H54 (cell line): ENCODE results near the gene NUAK1.

Source experiments
- DNase-seq: peaks from one replicate; pipeline ENCODE4 v3.0.0; 2011; ENCODE audit warnings: low spot score, mixed read lengths; ENCODE audit not compliant: insufficient read length
- FAIRE-seq: peaks from 3 replicates; lab custom pipeline; 2011; peaks lifted over from hg19 to GRCh38; lab: Jason Lieb, UNC
- POLR2A ChIP-seq: IDR thresholded peaks from 2 replicates; pipeline ENCODE4 v1.6.1; 2011; ENCODE audit warnings: low read depth, mild to moderate bottlenecking, low read length

The NUAK1 gene

GRCh38 chr12:106034316-106034715, 104.4 kb downstream of the NUAK1 start:
- no peak for DNase-seq
- FAIRE-seq, result no peak
- TF ChIP-seq POLR2A, result no peak

DNA sequence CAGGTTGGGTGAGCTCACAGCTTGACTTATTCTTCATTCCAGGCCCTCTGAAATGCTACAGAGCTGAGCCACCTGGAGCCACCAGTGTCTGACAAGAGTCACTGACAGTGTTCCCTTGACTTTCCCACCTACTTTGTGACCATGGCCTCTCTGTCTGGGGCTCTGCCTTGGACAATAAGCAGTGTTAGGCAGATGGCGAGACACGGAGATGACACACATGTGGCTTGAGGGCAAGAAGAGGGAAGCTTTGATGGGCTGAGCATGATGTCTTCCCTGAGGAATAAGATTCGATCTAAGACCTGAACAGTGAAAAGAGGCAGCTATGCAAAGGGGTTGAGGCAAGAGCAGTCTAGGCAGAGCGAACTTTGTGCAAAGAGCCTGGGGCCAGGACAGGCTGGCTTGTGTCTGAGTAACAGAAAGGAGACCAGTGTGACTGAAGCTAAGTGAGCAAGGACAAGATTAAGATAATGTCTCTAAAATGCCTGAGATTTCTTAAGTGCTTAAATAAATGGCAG, 105.5 kb downstream of the NUAK1 start:
- no peak for FAIRE-seq
- no peak for TF ChIP-seq POLR2A
- no peak for DNase-seq

DNA sequence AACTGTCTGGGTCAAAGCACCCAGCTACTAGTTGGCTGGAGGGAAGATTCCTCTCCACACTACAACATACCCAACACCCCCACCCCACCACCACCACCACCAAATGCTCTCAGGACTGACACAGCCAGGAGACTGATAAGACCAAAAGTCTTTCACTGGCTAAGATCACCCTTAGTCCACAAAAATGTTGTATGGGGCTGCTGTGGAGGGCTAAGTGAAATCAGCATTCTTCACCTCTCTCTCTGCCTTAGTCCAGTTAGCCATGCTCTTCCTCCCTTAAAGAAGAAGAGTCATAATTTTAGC, 106.2 kb downstream of the NUAK1 start:
- no peak for FAIRE-seq
- DNase-seq, result no peak
- no peak for TF ChIP-seq POLR2A

DNA sequence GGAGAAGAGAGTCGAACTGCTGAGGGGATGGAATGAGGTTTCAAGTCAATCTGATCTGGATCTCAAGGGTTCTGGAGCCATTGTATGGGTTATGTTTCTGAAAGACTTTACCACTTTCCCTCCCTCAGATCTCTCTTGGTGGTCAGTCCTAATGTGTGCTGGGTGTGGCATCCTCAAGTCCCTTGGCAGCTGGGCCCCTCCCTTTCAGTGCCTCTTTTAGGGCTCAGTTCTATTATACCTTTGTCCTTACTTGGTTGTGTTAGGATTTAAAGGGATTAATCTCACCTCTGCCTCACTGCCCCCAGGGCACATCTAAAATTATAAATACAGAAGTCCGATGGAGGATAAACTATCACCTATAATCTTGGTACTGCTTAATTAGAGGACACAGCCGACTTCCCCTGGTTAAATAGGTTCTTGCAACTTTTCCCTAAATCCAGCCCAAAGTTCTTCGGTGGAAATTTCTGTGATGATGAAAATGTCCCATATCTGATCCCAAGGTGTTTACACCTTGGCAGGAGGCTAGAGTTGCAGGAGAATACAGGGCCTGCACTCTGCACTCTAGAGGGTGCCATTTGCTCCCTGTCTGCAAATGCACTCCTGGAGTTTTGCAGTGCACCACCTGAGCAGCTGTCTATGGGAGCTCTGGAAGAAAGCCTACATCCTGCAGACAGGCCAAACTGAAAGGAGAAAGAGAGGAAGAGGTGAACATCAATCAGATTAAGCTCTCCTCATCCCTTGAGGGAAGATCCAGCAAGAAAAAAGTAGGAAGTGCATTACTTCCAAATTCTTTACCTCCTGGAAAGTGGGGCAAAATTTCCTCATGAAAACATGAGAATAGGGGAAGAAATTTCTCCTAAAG, 106.8 kb downstream of the NUAK1 start:
- no peak for TF ChIP-seq POLR2A
- DNase-seq (no peak), FAIRE-seq (no peak)

GRCh38 chr12:106030210-106031071, 108.3 kb downstream of the NUAK1 start:
- TF ChIP-seq POLR2A, result no peak; the same call in 1 of the 2 replicates
- FAIRE-seq, result peak; percentile 80
- DNase-seq, result peak; percentile 59

- no peak for FAIRE-seq
- DNase-seq, result no peak
These were observed 109.2 kb downstream of the NUAK1 start for GRCh38 chr12:106029532-106029931.

DNA sequence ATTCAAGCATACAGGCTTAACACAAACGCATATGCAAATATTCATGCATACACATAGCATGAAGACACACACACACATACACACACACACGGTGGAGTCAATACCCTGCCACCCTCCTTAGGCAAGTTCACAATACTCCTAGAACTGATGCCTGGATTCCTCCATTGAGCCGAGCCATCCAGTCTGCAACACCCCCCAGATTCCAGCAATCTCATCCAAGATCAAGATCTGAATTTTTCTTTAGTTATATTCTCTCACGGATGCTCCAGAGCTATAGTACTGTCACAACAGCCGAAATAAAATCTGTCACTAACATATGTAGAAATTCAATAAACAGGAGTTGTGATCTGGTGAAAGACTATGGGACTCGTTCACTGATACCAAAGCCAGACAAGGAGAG, 110.8 kb downstream of the NUAK1 start:
- FAIRE-seq, result no peak
- TF ChIP-seq POLR2A, result no peak
- DNase-seq, result no peak

More at GRCh38 chr12:106029532-106029931, 109.2 kb downstream of the NUAK1 start:
- no peak for TF ChIP-seq POLR2A

DNA sequence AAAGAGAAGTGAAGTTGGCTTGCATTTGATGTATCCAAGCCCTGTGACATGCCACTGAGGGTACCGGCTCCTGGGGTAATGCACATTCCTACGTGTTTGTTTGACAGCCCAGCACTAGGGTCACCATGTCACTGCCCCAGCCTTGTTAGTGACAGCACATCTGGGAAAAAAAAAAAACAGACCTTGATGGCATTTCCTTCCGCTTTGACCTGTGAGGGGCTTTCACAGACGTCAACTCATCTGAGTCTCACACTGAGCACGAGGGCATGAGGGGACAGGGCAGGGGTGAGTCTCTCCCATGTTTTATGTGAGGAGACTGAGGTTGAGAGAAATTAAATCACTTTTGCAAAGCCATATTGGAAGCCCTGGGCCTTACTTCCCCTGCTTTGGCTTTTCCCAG, 111.5 kb downstream of the NUAK1 start:
- FAIRE-seq (no peak), DNase-seq (no peak)
- TF ChIP-seq POLR2A, result no peak

DNA sequence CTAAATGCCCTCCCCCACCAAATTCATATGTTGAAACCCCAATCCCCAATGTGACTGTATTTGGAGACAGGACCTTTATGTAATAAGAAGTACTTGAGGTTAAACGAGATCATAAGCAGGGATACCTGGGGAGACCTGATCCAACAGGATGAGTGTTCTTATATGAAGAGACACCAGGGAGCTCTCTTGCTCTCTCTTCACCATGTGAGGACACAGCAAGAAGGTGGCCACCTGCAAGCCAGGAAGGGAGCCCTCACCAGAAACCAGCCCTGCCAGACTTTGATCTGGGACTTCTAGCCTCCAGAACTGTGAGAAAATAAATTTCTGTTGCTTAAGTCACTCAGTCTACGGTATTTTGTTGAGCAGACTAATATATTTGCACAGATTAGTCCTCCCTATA, 113.6 kb downstream of the NUAK1 start:
- no peak for TF ChIP-seq POLR2A
- FAIRE-seq (no peak), DNase-seq (no peak)

- no peak for TF ChIP-seq POLR2A
- FAIRE-seq, result no peak
- no peak for DNase-seq
These were observed 115.7 kb downstream of the NUAK1 start for GRCh38 chr12:106023039-106023438.

- TF ChIP-seq POLR2A, result no peak
- no peak for DNase-seq
- FAIRE-seq, result no peak
These were observed 116.2 kb downstream of the NUAK1 start for GRCh38 chr12:106022568-106023012.

DNA sequence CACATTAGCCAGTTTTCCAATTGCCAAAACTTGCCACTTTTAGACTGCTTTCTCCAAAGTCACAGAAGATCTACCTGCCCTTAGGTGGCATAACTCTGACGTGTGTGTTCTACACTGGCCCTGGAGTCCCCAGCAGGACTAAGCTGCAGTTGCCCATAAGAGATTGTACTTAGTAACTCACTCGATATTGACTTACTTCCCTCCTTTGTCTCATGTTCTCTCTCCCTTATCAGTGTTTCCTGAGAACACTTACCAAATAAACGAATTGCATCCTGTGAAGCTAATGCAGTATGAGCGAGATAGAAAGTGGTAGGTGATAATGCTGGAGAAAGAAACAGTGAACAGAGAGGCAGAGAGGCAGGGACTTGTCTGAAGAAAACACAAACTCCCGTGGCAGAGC, 117.2 kb downstream of the NUAK1 start:
- FAIRE-seq (no peak), DNase-seq (no peak)
- TF ChIP-seq POLR2A, result no peak

GRCh38 chr12:106020736-106021135, 118.0 kb downstream of the NUAK1 start:
- DNase-seq (no peak), FAIRE-seq (no peak)
- TF ChIP-seq POLR2A, result no peak

DNA sequence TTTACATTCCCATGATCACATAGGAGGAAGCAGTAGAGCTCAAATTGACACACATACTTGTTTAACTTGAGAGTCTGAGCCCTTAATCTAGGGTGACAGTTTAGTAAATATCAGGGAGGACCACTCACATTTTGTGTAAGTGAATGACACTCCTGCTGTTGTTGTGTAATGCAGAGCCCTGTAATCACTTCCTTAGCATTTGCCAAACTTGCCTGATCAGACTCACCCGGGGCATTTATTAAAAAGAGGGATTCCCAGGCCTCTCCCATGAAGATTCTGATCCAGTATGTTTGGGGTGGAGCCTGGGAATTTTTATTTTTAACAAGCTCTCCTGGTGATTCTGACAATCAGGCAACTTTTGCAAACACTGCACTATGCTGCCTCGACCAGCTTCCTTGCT, 119.6 kb downstream of the NUAK1 start:
- TF ChIP-seq POLR2A, result no peak
- DNase-seq, result no peak
- no peak for FAIRE-seq
